ENCODE measurements around the gene DNAJA1. TPM values are rescaled to one million over a fixed set of nuclear protein-coding genes. Genes with fewer than 3 reads are reported as not detected.
A peak's percentile ranks its signal among the peaks of the same experiment; 100 is the strongest.

Gene DNAJA1
- 10 to 100 TPM; 41.4 to 73.0 (median 58.5) TPM for total RNA-seq

GRCh38 chr9:33024966-33025571, at the start of gene DNAJA1:
Gene DNAJA1, plus strand, starts transcription at chr9:33025273. Its CDS starts 1,212 bp downstream, at chr9:33026485.
- TF ChIP-seq POLR2A (IDR thresholded peaks at IDR 0.05) (peak; percentile 96 to 99), POLR2AphosphoS5 (IDR thresholded peaks at IDR 0.05) (peak; percentile 95 to 99 (median 99)), CTCF (IDR thresholded peaks at IDR 0.05) (no peak)
- peak within 1 kb of the TSS; percentile 99 for H3K27ac ChIP-seq
- no peaks in the 10 kb centered on the region for H3K27me3 ChIP-seq
- 0% methylated on average over 14 of the region's 61 CpGs for WGBS
- no peaks in the 10 kb centered on the region for H3K9me3 ChIP-seq
- DNase-seq (ENCODE audit: low spot score in 2 of 2): peak; percentile 95 to 96
- peak within 1 kb of the TSS; percentile 99 for H3K4me3 ChIP-seq
- peaks cover 56% of the 10 kb centered on the region for H3K4me1 ChIP-seq
- peaks cover 1% of the 10 kb centered on the region for H3K36me3 ChIP-seq

- Histone ChIP-seq H3K27me3 (no peaks in the 10 kb centered on the region), H3K27ac (no peak overlapping the region), H3K4me3 (no peak overlapping the region), H3K4me1 (no peaks in the 10 kb centered on the region), H3K36me3 (peaks cover 47% of the 10 kb centered on the region), H3K9me3 (no peaks in the 10 kb centered on the region)
- DNase-seq (ENCODE audit: low spot score in 2 of 2): no peak
- TF ChIP-seq POLR2A (IDR thresholded peaks at IDR 0.05): no peak
- no peak for TF ChIP-seq EP300 (IDR thresholded peaks at IDR 0.05)
- TF ChIP-seq CTCF (IDR thresholded peaks at IDR 0.05): no peak
- TF ChIP-seq POLR2AphosphoS5 (IDR thresholded peaks at IDR 0.05): no peak
- WGBS: 87% methylated on average over 2 of the region's 2 CpGs
Measured at GRCh38 chr9:32978051-32978450, 47.0 kb upstream of the DNAJA1 start.

- no peak for DNase-seq (ENCODE audit: low spot score in 2 of 2)
- no peak overlapping the region for H3K27ac ChIP-seq
- H3K27me3 ChIP-seq: no peaks in the 10 kb centered on the region
- no peaks in the 10 kb centered on the region for H3K9me3 ChIP-seq
- peaks cover under 1% of the 10 kb centered on the region for H3K4me1 ChIP-seq
- WGBS: 96% methylated on average over 4 of the region's 4 CpGs
- peaks cover 70% of the 10 kb centered on the region for H3K36me3 ChIP-seq
- TF ChIP-seq POLR2A (IDR thresholded peaks at IDR 0.05): no peak
- TF ChIP-seq CTCF (IDR thresholded peaks at IDR 0.05): no peak
- no peak for TF ChIP-seq EP300 (IDR thresholded peaks at IDR 0.05)
- TF ChIP-seq POLR2AphosphoS5 (IDR thresholded peaks at IDR 0.05): no peak
- no peak overlapping the region for H3K4me3 ChIP-seq
Measured at GRCh38 chr9:32986971-32987370, 38.1 kb upstream of the DNAJA1 start.

GRCh38 chr9:32989660-32990059, 35.4 kb upstream of the DNAJA1 start:
- WGBS: 83% methylated on average over 8 of the region's 8 CpGs
- no peaks in the 10 kb centered on the region for H3K9me3 ChIP-seq
- peaks cover 5% of the 10 kb centered on the region for H3K4me1 ChIP-seq
- no peak overlapping the region for H3K4me3 ChIP-seq
- no peaks in the 10 kb centered on the region for H3K27me3 ChIP-seq
- no peak overlapping the region for H3K27ac ChIP-seq
- H3K36me3 ChIP-seq: peaks cover 47% of the 10 kb centered on the region
- TF ChIP-seq CTCF (IDR thresholded peaks at IDR 0.05): no peak
- TF ChIP-seq EP300 (IDR thresholded peaks at IDR 0.05): no peak
- TF ChIP-seq POLR2AphosphoS5 (IDR thresholded peaks at IDR 0.05): no peak
- TF ChIP-seq POLR2A (IDR thresholded peaks at IDR 0.05): no peak
- DNase-seq (ENCODE audit: low spot score in 2 of 2): no peak

- Histone ChIP-seq H3K27me3 (no peaks in the 10 kb centered on the region), H3K4me1 (peaks cover 5% of the 10 kb centered on the region), H3K36me3 (peaks cover 41% of the 10 kb centered on the region), H3K9me3 (no peaks in the 10 kb centered on the region), H3K4me3 (no peak overlapping the region), H3K27ac (no peak overlapping the region)
- no peak for TF ChIP-seq POLR2AphosphoS5 (IDR thresholded peaks at IDR 0.05)
- no peak for TF ChIP-seq POLR2A (IDR thresholded peaks at IDR 0.05)
- TF ChIP-seq EP300 (IDR thresholded peaks at IDR 0.05): no peak
- no peak for TF ChIP-seq CTCF (IDR thresholded peaks at IDR 0.05)
- no peak for DNase-seq (ENCODE audit: low spot score in 2 of 2)
- WGBS: 73% methylated on average over 6 of the region's 6 CpGs
Measured at GRCh38 chr9:32991897-32992594, 33.0 kb upstream of the DNAJA1 start.

All from suprapubic skin (tissue), 4 donors.